Erythroblast (primary cell): ENCODE measurements around the gene GCLC.

ENCODE experiments used
- GATA1 ChIP-seq: IDR thresholded peaks from 2 replicates; pipeline ENCODE4 v1.6.1; 2011; ENCODE audit warnings: low read depth, mild to moderate bottlenecking, control low read depth, low read length, moderate library complexity
- POLR2A ChIP-seq: IDR thresholded peaks from 2 replicates; pipeline ENCODE4 v1.6.1; 2011; ENCODE audit warnings: mild to moderate bottlenecking, low read length

GRCh38 chr6:53501432-53501831 is 43.5 kb downstream of the GCLC start:
- TF ChIP-seq POLR2A (no peak), GATA1 (no peak)
